Keratinocyte (primary cell): ENCODE data around the gene SPRED2. TPM values are rescaled to one million over a fixed set of nuclear protein-coding genes. Genes with fewer than 3 reads are reported as not detected.

Source experiments
- DNase-seq: peaks from one replicate; pipeline ENCODE4 v3.0.0-alpha.2; 2011; ENCODE audit warnings: low read depth, missing footprints, low spot score
- FAIRE-seq: peaks from 2 replicates; lab custom pipeline; 2011; peaks lifted over from hg19 to GRCh38; lab: Jason Lieb, UNC
- H2AFZ ChIP-seq: 2 replicates; pipeline ENCODE4 v1.6.0; 2012; ENCODE audit warnings: low read length, control low read depth, inconsistent platforms; ENCODE audit not compliant: control insufficient read depth
- H3K27ac ChIP-seq: 2 replicates; pipeline ENCODE4 v1.5.1; 2011; ENCODE audit warnings: low read length; ENCODE audit not compliant: control insufficient read depth, insufficient read depth
- H3K27me3 ChIP-seq: 3 replicates; pipeline ENCODE4 v1.6.0; 2011; ENCODE audit warnings: low read length; ENCODE audit not compliant: control insufficient read depth, insufficient read depth; ENCODE audit errors: extremely low read depth
- H3K36me3 ChIP-seq, 2 experiments: 2 replicates in 1 of 2; 3 replicates in 1 of 2; pipeline ENCODE4 v1.5.1; 2011; ENCODE audit warnings: low read length in 2 of 2, mild to moderate bottlenecking in 1 of 2; ENCODE audit not compliant: control insufficient read depth in 2 of 2, insufficient read depth in 2 of 2; ENCODE audit errors: extremely low read depth in 1 of 2
- H3K4me1 ChIP-seq: 3 replicates; pipeline ENCODE4 v1.5.1; 2011; ENCODE audit warnings: low read length; ENCODE audit not compliant: control insufficient read depth, insufficient read depth; ENCODE audit errors: extremely low read depth
- H3K4me2 ChIP-seq: 3 replicates; pipeline ENCODE4 v1.6.0; 2011; ENCODE audit warnings: low read depth, low read length; ENCODE audit not compliant: control insufficient read depth, insufficient read depth; ENCODE audit errors: extremely low read depth
- H3K4me3 ChIP-seq, 3 experiments: fragments of 200-600 bp in 1 of 3; sonication (generic) in 1 of 3; 2 replicates in 2 of 3; 3 replicates in 1 of 3; pipeline ENCODE4 v1.5.1; 2011 to 2016; ENCODE audit warnings: low read length in 3 of 3, mild to moderate bottlenecking in 3 of 3, control low read depth in 2 of 3, inconsistent platforms in 1 of 3, low read depth in 1 of 3, mixed read lengths in 1 of 3, mixed run types in 1 of 3, moderate library complexity in 1 of 3; ENCODE audit not compliant: control insufficient read depth in 2 of 3, insufficient read depth in 2 of 3; ENCODE audit errors: extremely low read depth in 1 of 3
- H3K79me2 ChIP-seq: 2 replicates; pipeline ENCODE4 v1.6.0; 2012; ENCODE audit warnings: low read length; ENCODE audit not compliant: control insufficient read depth, insufficient read depth
- H3K9ac ChIP-seq: 3 replicates; pipeline ENCODE4 v1.6.0; 2011; ENCODE audit warnings: low read length; ENCODE audit not compliant: control insufficient read depth, insufficient read depth; ENCODE audit errors: extremely low read depth
- H3K9me1 ChIP-seq: 3 replicates; pipeline ENCODE4 v1.6.0; 2011; ENCODE audit warnings: low read length; ENCODE audit not compliant: control insufficient read depth, insufficient read depth; ENCODE audit errors: extremely low read depth
- H3K9me3 ChIP-seq: 2 replicates; pipeline ENCODE4 v1.5.1; 2012; ENCODE audit warnings: low read depth, low read length; ENCODE audit not compliant: control insufficient read depth
- H4K20me1 ChIP-seq: 3 replicates; pipeline ENCODE4 v1.6.0; 2011; ENCODE audit warnings: low read length; ENCODE audit not compliant: control insufficient read depth, insufficient read depth; ENCODE audit errors: extremely low read depth
- EZH2 ChIP-seq: IDR thresholded peaks from one replicate; pipeline ENCODE4 v1.6.1; 2012; ENCODE audit warnings: inconsistent platforms, mild to moderate bottlenecking, low read length, moderate library complexity
- dilution Hi-C: fragments of 300-500 bp; cut with MboI; formaldehyde crosslinking; loops from one replicate; pipeline ENCODE4 v1.7.0; 2020; ENCODE audit warnings: low sequenced_read_pairs; ENCODE audit not compliant: extremely low pct_ligation_motif_present
- polyA plus RNA-seq, 5 experiments: library from polyadenylated mRNA; depleted of rRNA in 3 of 5; stranded (reverse) in 3 of 5; stranded (forward) in 1 of 5; unstranded in 1 of 5; fragments of >200 nt; gene quantifications; 1 replicate in 1 of 5; 2 replicates in 3 of 5; 3 replicates in 1 of 5; pipeline versions ENCODE4 v1.2.1 to v1.2.3, GENCODE V29; 2011 to 2012; ENCODE audit warnings: missing spikeins in 2 of 5, low read depth in 1 of 5, low replicate concordance in 1 of 5
- TF ChIP-seq, protein P1 (sequence below), 3 experiments: IDR thresholded peaks in 1 of 3; conservative IDR thresholded peaks in 1 of 3; optimal IDR thresholded peaks in 1 of 3; 2 replicates in 2 of 3; 3 replicates in 1 of 3; pipeline versions ENCODE3 to v1.5.1; 2011; ENCODE audit warnings: low read length in 3 of 3, mild to moderate bottlenecking in 3 of 3, moderate library complexity in 2 of 3, control low read depth in 1 of 3, inconsistent platforms in 1 of 3; ENCODE audit not compliant: insufficient read depth in 2 of 3; ENCODE audit errors: extremely low read depth in 1 of 3

The SPRED2 gene
- polyA plus RNA-seq, 1 donor (not counting 4 experiments of a cell fraction or from before 2014, with no cell fraction given), result 26.8 TPM

DNA sequence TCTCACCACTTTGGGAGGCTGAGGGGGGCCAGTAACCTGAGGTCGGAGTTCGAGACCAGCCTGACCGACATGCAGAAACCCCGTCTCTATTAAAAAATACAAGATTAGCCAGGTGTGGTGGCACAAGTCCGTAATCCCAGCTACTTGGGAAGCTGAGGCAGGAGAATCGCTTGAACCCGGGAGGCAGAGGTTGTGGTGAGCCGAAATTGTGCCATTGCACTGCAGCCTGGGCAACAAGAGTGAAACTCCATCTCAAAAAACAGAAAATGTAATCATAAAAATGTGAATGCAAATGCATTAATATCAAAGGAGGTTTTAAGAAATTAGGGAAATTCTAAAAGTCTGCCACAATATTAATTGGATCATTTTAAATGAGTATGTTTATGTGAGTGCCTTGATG lies 159.1 kb downstream of the SPRED2 start:
- no peaks in the 10 kb centered on the region for H3K79me2 ChIP-seq
- no peak overlapping the region for H3K4me3 ChIP-seq
- H3K4me2 ChIP-seq, result no peak overlapping the region
- TF ChIP-seq, protein P1, sequence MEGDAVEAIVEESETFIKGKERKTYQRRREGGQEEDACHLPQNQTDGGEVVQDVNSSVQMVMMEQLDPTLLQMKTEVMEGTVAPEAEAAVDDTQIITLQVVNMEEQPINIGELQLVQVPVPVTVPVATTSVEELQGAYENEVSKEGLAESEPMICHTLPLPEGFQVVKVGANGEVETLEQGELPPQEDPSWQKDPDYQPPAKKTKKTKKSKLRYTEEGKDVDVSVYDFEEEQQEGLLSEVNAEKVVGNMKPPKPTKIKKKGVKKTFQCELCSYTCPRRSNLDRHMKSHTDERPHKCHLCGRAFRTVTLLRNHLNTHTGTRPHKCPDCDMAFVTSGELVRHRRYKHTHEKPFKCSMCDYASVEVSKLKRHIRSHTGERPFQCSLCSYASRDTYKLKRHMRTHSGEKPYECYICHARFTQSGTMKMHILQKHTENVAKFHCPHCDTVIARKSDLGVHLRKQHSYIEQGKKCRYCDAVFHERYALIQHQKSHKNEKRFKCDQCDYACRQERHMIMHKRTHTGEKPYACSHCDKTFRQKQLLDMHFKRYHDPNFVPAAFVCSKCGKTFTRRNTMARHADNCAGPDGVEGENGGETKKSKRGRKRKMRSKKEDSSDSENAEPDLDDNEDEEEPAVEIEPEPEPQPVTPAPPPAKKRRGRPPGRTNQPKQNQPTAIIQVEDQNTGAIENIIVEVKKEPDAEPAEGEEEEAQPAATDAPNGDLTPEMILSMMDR (optimal IDR thresholded peaks at IDR 0.05 in 1 of 3, IDR thresholded peaks at IDR 0.05 in 1 of 3, conservative IDR thresholded peaks at IDR 0.05 in 1 of 3; ENCODE audit: extremely low read depth in 1 of 3, insufficient read depth in 2 of 3, low read length in 3 of 3), result no peak
- TF ChIP-seq EZH2, result no peak
- no peaks in the 10 kb centered on the region for H4K20me1 ChIP-seq
- H3K9ac ChIP-seq, result no peak overlapping the region
- dilution Hi-C loops, result no loop called here
- H3K9me3 ChIP-seq, result no peaks in the 10 kb centered on the region
- no peak overlapping the region for H2AFZ ChIP-seq
- H3K4me1 ChIP-seq, result no peaks in the 10 kb centered on the region
- no peak for FAIRE-seq
- H3K9me1 ChIP-seq, result no peaks in the 10 kb centered on the region
- DNase-seq, result no peak
- no peaks in the 10 kb centered on the region for H3K27me3 ChIP-seq
- H3K27ac ChIP-seq, result no peak overlapping the region
- H3K36me3 ChIP-seq, result peaks cover 10 to 14% of the 10 kb centered on the region in 2 experiments

DNA sequence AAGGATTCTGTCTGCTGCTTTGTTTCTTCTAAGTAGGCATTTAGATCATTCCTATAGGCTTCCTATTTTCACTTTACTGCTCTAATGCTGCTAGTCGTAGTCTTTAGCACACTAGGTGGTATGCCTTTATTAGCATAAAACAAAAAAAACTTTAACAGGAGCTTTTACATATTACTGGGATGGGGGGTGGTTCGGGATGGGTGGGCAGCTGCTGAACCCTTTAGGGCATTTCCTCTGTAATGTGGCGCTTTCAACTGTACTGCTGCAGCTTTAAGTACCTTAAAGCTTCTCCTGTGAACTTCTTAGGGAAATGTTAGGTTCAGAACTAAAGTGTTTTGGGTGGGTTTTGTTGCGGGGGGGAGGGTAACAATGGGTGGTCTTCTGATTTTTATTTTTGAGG lies 163.4 kb downstream of the SPRED2 start:
- Histone ChIP-seq H3K9me1 (no peaks in the 10 kb centered on the region), H3K27ac (no peak overlapping the region), H3K9me3 (no peaks in the 10 kb centered on the region), H3K27me3 (no peaks in the 10 kb centered on the region), H3K4me3 (no peak overlapping the region), H3K79me2 (peaks cover 6% of the 10 kb centered on the region), H4K20me1 (no peaks in the 10 kb centered on the region), H3K9ac (no peak overlapping the region), H3K36me3 (peaks cover 19 to 33% of the 10 kb centered on the region in 2 experiments), H3K4me2 (no peak overlapping the region), H2AFZ (no peak overlapping the region), H3K4me1 (no peaks in the 10 kb centered on the region)
- TF ChIP-seq, protein P1 (optimal IDR thresholded peaks at IDR 0.05 in 1 of 3, IDR thresholded peaks at IDR 0.05 in 1 of 3, conservative IDR thresholded peaks at IDR 0.05 in 1 of 3; ENCODE audit: extremely low read depth in 1 of 3, insufficient read depth in 2 of 3, low read length in 3 of 3), result no peak
- no peak for TF ChIP-seq EZH2
- no peak for DNase-seq
- FAIRE-seq, result no peak
- dilution Hi-C loops, result no loop called here
